Measurements from ENCODE around the gene XRRA1.

- no peak for TF ChIP-seq CTCF (conservative IDR thresholded peaks at IDR 0.05; ENCODE audit: low read depth, low read length)
- no peak for TF ChIP-seq RCOR1 (IDR thresholded peaks at IDR 0.05; ENCODE audit: insufficient replicate concordance, low read length)
- no peak for TF ChIP-seq POLR2A (IDR thresholded peaks at IDR 0.05; ENCODE audit: low read depth, low read length)
- TF ChIP-seq MXI1 (IDR thresholded peaks at IDR 0.05; ENCODE audit: borderline replicate concordance, low read depth, low read length): no peak
- TF ChIP-seq ELK1 (IDR thresholded peaks at IDR 0.05; ENCODE audit: borderline replicate concordance, low read depth, low read length): no peak
- no peak for TF ChIP-seq BHLHE40 (IDR thresholded peaks at IDR 0.05; ENCODE audit: low read depth, low read length)
- no peak for TF ChIP-seq RFX5 (IDR thresholded peaks at IDR 0.05; ENCODE audit: low read depth, low read length)
- TF ChIP-seq MAZ (IDR thresholded peaks at IDR 0.05; ENCODE audit: borderline replicate concordance, low read depth, low read length): no peak
- no peak for TF ChIP-seq RAD21 (IDR thresholded peaks at IDR 0.05; ENCODE audit: low read length)
- no peak for TF ChIP-seq MAFK (IDR thresholded peaks at IDR 0.05; ENCODE audit: low read depth, low read length)
- TF ChIP-seq FOS (IDR thresholded peaks at IDR 0.05; ENCODE audit: low read depth, low read length): no peak
Measured at GRCh38 chr11:74981888-74982287, 33.0 kb upstream of the XRRA1 start.
